HG03571 (cell line): ENCODE data around the gene LRG1.
"Not testable (repeated sequence)": the region's sequence is repeated elsewhere in the genome, so short reads cannot be mapped to it uniquely, and the experiment has no call there.

Experiments used
- ATAC-seq: cut with Tn5 transposase; IDR thresholded peaks from one replicate; pipeline ENCODE4 v1.9.1; 2021; ENCODE audit not compliant: unreplicated experiment

LRG1 gene

GRCh38 chr19:4553092-4553695, 13.4 kb upstream of the LRG1 start:
- no peak for ATAC-seq

GRCh38 chr19:4552525-4552819, 12.6 kb upstream of the LRG1 start:
- no peak for ATAC-seq

GRCh38 chr19:4550479-4551050, 10.7 kb upstream of the LRG1 start:
- no peak for ATAC-seq

GRCh38 chr19:4550018-4550417, 10.2 kb upstream of the LRG1 start:
- no peak for ATAC-seq

- no peak for ATAC-seq
These were observed 8.4 kb upstream of the LRG1 start for GRCh38 chr19:4548238-4548584.

- ATAC-seq: no peak
These were observed 7.7 kb upstream of the LRG1 start for GRCh38 chr19:4547303-4548237.

GRCh38 chr19:4543842-4544647, 4.2 kb upstream of the LRG1 start:
- no peak for ATAC-seq

- no peak for ATAC-seq
These were observed 3.3 kb upstream of the LRG1 start for GRCh38 chr19:4542896-4543841.

- not testable (repeated sequence) for ATAC-seq
These were observed 1.9 kb upstream of the LRG1 start for GRCh38 chr19:4541806-4542145.

- ATAC-seq: no peak
These were observed 1.4 kb upstream of the LRG1 start for GRCh38 chr19:4541114-4541805.

- ATAC-seq: no peak
These were observed 605 bp downstream of the LRG1 start for GRCh38 chr19:4539169-4539692.

GRCh38 chr19:4538601-4538954, 1.3 kb downstream of the LRG1 start:
- no peak for ATAC-seq

- ATAC-seq: no peak
These were observed 1.8 kb downstream of the LRG1 start for GRCh38 chr19:4537953-4538600.

- ATAC-seq: no peak
These were observed 3.0 kb downstream of the LRG1 start for GRCh38 chr19:4536798-4537197.

GRCh38 chr19:4534836-4535658, 4.8 kb downstream of the LRG1 start, which contains the start of gene PLIN5:
Gene PLIN5, minus strand, starts transcription at chr19:4535224. Its CDS starts 1,150 bp downstream, at chr19:4534074.
- ATAC-seq: no peak

GRCh38 chr19:4533835-4534424, 5.9 kb downstream of the LRG1 start:
- ATAC-seq: no peak

- no peak for ATAC-seq
These were observed 6.5 kb downstream of the LRG1 start for GRCh38 chr19:4533334-4533733.
